ENCODE measurements around the gene LIM2. TPM values are rescaled to one million over a fixed set of nuclear protein-coding genes. Genes with fewer than 3 reads are reported as not detected.
"Not testable (repeated sequence)": the region's sequence is repeated elsewhere in the genome, so short reads cannot be mapped to it uniquely, and the experiment has no call there.

Gene LIM2, protein sequence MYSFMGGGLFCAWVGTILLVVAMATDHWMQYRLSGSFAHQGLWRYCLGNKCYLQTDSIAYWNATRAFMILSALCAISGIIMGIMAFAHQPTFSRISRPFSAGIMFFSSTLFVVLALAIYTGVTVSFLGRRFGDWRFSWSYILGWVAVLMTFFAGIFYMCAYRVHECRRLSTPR
- not detected for total RNA-seq

GRCh38 chr19:51387924-51388389 is at the start of gene LIM2:
Gene LIM2 (minus strand): TSS chr19:51387974. CDS start chr19:51387443, 531 bp downstream.
- no peak for DNase-seq

DNA sequence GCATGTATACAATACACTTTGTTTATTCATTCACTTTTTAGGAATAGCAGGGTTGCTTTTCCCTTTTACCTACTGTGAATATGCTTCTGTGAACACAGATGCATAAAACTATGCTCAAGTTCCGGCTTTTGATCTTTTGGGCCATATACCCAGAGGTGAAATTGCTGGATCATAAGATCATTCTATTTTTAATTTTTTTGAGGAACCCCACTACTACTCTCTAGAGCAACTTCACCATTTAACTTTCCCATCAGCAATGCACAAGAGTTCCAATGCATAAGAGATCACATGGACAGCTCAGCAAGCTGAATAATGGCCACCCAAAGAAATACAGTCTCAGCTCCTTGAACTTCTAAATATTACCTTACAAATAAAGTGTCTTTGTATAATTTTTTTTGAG is 46.7 kb upstream of the LIM2 start:
- DNase-seq: no peak

DNA sequence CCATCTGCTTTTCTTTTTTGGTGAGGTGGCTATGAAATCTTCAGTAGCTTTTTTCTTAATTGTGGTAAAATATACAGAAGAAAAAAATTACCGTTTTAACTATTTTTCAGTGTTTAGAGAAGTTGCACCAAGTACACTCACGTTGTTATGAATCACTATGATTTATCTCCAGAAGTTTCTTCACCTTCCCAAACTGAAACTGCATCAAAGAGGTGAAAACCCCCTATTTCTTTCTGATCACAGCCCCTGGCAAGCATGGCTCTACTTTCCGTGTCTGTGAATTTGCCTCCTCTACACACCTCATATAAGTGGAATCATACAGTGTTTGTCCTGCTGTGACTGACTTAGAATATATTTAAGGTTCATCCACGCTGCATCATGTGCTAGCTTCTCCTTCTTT is 45.3 kb upstream of the LIM2 start:
- no peak for DNase-seq

- no peak for DNase-seq
Measured at GRCh38 chr19:51431124-51431523, 43.4 kb upstream of the LIM2 start.

DNA sequence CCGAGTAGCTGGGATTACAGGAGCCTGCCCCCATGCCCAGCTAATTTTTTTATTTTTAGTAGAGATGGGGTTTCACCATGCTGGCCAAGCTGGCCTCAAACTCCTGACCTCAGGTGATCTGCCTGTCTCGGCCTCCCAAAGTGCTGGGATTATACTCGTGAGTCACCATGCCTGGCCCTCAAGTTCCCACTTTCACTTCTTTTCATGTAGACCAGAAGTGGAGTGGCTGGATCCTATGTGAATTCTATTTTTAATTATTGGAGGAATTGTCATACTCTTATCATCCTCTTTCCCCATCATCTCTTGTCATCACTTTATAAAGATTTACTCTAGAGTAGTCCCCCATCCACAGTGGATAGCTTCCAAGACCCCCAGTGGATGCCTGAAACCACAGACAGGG is 42.4 kb upstream of the LIM2 start:
- no peak for DNase-seq

DNA sequence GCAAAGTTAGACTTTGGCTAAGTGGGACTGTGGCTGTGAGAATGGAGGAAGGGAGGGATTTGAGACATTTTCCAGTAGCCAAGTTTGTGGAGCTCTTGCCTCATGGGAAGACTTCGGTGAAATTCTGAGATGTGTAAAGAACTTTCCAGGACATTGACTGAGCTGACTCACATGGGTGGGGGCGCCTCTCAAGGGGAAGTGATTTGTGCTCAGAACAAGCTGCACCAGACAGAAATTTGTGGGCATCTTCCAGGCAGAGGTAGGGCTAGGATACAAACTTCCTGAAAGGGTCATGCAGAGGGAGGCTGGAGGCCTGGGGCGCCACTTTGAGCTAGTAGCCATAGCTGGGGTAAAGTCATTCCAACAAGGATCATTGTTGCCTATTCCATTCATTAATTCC is 39.4 kb upstream of the LIM2 start:
- DNase-seq: no peak

DNA sequence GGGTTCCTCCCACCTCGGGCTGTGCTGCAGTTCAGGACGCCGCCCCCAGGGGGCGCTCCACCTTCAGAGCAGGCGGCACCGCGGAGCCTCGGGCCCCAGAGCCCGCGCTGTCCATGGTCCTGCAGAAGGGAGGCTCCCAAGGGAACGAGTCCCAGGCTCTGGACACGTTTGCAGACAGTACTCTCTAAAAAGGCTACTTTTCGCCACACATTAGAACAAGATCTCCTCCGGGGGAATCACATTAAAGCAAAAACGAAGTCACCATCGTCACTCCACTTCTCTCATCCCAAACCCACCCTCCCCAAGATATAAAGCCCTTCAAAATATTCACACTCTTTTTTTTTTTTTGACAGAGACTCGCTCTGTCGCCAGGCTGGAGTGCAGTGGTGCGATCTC is 34.3 kb upstream of the LIM2 start:
- peak; percentile 75 for DNase-seq

- DNase-seq: no peak
Measured at GRCh38 chr19:51421229-51422052, 33.7 kb upstream of the LIM2 start.

DNA sequence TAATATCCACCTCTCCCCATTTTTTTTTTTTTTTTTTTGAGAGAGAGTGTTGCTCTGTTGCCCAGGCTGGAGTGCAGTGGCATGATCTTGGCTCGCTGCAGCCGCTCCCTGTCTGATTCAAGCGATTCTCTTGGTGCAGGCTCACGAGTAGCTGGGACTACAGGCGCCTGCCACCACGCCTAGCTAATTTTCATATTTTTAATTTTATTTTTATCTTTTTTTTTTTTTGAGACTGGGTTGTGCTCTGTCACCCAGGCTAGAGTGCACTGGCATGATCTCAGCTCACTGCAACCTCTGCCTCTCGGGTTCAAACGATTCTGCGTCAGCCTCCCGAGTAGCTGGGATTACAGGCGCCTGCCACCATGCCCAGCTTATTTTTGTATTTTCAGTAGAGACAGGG is 32.7 kb upstream of the LIM2 start:
- not testable (repeated sequence) for DNase-seq

DNA sequence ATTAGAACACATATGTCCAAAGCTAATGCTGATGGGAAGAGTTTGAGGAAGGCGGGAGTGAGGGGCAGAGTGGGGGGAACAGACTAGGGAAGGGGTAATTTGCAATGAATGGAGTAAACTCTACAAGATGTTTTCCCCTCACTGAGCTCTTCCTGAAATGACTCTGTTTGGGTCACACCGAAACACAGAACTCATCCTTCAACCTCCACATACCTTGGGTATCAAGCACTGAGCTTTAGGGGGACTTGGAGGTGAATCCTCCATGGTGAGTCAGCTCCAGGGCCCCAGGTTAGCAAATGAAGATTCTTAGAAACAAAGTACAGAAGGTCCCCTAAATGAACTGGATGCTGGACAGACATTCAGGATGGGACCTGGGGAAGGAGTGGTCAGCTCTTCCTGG is 30.9 kb upstream of the LIM2 start:
- no peak for DNase-seq

- no peak for DNase-seq
Measured at GRCh38 chr19:51417810-51418157, 30.0 kb upstream of the LIM2 start.

- no peak for DNase-seq
Measured at GRCh38 chr19:51417107-51417809, 29.5 kb upstream of the LIM2 start, which contains the start of gene SIGLEC10. Gene SIGLEC10 (minus strand): TSS chr19:51417642. CDS start chr19:51417581, 61 bp downstream.

DNA sequence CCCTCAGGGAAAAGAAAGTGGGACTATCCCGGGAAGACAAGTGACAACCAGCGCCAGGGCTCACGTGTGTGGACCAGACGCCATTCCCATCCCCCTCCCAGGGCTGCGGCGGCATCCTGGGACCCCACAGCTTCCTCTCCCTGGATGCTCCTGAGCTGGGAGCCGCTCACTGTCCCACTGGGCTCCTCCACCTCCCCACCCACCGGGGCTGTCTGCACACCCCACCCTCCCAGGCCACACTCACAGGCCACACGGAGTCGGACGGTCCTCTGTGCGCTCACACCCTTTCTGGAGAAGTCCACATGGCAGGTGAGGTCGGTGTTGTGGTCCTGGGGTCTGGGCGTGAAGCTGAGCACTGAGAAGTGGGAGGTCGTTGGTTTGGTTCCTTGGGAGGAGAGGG is 28.6 kb upstream of the LIM2 start:
- not testable (repeated sequence) for DNase-seq

DNA sequence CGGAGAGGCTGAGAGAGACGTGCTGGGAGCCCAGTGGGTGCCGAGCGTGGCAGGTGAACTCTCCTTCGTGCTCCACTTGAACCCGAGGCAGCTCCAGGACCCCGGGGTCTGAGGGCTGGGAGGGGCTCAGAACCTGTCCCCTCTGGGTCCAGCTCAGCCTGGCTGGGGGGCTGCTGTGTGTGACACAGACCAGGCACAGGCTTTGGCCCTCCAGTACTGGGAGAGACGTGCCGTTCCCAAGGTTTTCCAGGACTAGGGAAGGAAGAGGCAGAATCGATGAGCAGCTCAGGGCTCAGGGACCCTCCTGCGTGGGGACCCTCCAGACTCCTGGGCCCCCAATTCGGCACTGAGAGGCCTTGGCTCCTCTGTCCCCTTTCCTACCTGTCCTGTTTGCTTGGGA is 27.4 kb upstream of the LIM2 start:
- no peak for DNase-seq

GRCh38 chr19:51410950-51411748 is 23.4 kb upstream of the LIM2 start:
- no peak for DNase-seq

DNA sequence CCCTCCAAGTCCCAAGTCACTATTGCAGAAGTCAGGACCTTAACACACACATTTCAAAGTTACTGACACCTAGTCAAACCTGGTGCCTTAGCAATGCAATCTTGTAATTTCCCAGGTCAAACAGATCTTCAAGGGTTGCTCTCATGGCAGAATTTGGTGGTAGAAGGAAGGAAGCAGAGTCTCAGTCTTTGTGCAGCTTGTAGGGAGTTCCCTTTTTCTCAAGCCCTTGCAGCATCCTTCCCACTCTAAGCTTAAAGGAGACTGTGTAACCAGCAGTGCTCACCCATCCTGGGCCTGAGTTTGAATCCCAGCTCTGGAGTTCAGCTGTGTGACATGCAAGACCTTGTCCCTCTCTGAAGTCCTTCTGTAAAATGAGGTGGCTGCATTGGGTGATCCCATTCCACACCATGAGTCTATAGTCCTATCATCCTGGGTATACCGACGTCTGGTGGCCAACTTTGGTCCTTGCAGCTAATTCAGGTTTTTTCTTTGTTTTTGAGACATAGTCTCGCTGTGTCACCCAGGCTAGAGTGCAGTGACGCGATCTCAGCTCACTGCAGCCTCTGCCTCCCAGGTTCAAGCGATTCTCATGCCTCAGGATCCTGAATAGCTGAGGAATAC is 19.8 kb upstream of the LIM2 start:
- DNase-seq: no peak

GRCh38 chr19:51402117-51402516 is 14.3 kb upstream of the LIM2 start:
- no peak for DNase-seq

DNA sequence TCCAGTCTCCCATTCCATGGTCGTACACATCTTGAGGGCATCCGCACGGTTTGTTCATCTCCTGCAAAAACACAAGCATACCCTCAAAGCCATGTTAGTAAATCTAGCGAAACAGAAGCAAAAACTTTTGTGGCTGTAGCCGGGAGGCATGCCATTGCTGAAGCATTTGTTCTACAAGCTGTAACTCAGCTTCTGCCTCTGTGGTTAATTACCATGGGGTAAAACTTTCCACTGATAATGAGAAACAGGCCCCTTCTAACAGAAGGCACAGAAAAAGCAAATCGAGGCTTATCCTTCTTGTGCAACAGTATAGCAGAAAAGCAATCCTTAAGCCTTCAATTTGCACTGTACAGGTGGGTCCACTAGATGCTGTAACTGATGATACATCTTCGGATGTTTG is 12.2 kb upstream of the LIM2 start:
- DNase-seq: not testable (repeated sequence)

- no peak for DNase-seq
Measured at GRCh38 chr19:51399231-51399630, 11.5 kb upstream of the LIM2 start.

DNA sequence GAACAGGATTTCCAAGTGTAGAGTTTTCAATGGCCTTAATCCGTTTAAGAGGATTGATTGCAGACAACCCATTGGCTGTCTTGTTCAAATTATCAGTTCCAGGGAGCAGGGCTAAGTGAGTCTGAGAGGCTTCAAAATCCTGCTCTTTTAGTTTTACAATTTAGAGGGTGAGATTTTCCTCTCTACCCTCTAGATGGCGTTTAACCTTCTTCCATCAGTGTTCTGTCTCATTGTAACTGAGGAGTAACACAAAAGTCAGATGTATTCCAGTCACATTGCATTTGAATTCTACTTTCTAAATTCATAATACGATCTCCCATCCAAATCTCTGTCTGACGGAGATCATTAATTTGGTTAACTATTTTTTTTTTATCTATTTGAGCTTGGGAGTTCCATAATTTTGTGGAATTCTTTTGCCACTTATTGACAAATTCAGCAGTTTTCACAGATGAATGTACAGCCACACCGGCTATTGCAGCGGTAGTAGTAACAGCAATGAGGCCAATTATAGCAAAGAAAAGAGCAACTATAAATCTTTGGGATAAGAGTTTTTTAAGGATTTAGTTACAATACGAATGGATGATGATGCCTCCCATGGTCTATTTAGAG is 10.4 kb upstream of the LIM2 start:
- no peak for DNase-seq

DNA sequence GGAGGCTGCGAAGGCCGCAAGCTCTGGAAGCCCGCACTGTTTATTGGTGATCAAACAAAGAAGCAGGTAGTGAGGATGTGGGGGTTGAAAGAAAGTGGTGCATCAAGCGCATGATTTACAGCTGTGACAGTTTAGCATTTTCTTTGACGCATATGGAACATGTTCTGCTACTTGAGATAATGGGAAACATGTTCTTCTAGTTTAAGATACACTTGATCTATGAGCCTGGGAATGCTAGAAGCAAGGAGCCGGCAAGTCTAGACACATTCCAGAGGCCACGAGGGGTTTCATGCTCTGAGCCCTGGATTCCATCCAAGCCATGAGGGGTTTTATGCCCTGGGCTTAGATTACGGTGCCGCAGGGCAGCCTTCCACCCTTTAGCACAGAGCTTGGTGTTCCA is 9.7 kb upstream of the LIM2 start:
- not testable (repeated sequence) for DNase-seq

DNA sequence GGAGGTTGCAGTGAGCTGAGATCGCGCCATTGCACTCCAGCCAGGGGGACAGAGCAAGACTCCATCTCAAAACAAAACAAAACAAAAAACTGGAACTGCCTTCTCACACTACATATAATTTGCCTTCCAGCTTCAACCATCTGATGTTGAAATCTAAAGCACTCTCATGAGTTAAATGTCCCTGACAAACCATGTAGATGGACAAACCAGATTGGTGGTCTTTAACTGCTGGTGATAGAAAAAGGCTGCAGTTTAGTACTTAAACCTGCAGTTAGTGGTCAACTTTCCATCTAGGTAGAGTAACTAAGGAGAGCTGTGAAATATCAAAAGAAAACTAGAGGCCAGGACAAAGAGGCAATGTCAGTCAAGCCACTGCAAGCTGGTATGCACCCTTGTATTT is 8.4 kb upstream of the LIM2 start:
- DNase-seq: no peak

Measured in effector CD4-positive, alpha-beta T cell (primary cell).